GM18517 (cell line): ENCODE results near the gene PRM1.

ENCODE experiments used
- ATAC-seq: cut with Tn5 transposase; IDR thresholded peaks from one replicate; pipeline ENCODE4 v1.9.1; 2021; ENCODE audit warnings: mild to moderate bottlenecking, moderate library complexity; ENCODE audit not compliant: unreplicated experiment

The PRM1 gene, protein sequence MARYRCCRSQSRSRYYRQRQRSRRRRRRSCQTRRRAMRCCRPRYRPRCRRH

DNA sequence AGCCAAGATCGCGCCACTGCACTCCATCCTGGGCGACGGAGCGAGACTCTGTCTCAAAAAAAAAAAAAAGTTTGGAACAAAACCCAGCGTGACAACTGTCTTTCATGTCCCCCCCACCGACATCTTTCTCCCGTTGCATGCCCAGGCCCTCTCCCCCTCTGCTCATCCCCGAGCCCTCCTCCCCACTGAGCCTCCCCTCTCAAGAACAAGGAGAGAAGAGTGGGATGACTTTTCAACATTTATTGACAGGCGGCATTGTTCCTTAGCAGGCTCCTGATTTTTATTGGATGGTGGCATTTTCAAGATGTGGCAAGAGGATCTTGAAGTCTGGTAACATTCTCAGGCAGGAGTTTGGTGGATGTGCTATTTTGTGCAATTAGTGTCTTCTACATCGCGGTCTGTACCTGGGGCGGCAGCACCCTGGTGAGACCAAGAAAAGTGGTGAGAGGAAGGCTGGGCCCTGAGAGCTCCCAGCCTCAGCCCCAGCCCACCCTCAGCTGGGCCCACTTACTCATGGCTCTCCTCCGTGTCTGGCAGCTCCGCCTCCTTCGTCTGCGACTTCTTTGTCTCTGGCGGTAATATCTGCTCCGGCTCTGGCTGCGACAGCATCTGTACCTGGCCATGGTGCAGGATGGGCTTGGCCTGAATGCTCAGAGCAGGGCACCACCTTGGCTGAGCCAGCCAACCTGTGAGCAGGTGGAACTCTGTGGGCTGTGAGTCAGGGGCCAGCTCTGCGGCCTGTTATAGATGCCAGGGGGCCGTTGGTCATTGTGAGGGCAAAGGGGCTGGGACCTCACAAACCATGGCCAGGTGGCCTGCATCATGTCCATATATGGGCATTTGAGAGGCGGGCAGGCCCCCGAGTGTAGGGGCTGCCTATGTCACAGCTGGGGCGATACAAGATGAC lies at the start of gene PRM1:
Gene PRM1 (minus strand): TSS at position 715 of the 907 bp plus-strand sequence. CDS start 92 bp downstream, at position 623.
- ATAC-seq, result no peak

- no peak for ATAC-seq
Measured at GRCh38 chr16:11330526-11331237, 49.6 kb upstream of the PRM1 start.

GRCh38 chr16:11329891-11330290 lies 48.8 kb upstream of the PRM1 start:
- ATAC-seq, result no peak

- peak; percentile 29 for ATAC-seq
Measured at GRCh38 chr16:11329071-11329491, 48.0 kb upstream of the PRM1 start.

DNA sequence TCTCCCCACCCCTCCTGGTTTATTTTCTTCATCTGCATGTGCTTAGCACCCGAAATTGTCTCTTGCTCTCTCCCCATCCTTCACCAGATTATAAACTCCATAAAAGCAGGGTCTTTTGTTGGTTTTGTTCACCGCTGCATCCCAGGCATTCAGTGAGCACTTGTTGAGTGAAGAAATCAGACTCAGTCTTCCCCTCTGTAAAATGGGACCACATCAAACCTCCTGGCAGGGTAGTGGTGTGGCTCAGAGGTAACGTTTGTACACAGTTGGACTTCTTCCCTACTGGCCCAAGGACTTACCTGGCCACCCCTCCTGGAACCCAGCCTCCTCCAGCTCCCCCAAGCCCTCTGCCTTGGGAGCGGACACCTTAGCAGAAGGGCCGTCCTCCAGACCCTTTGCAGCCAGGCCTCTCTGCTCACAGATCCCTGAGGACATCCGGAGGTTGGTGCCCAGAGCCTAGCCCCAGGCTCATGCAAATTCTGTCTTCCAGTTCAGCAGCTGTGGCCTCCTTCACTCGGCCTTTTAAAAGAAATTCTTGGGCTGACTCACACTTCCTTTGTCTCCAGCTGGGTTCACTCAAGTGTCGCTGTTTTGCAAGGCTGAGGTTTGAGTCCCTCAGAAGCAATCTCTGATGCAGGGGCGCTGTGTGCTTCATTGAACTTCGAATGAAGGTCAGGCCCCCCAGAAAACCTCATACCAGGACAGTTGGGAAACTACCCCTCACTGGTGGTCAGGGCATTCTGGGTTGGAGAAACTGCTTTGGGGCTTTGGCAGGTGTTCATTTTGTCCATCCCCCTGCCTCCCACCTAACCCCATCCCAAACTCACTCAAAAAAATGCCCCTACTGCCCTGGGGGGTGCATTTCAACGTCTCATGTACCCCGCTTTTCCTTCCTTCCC lies 47.3 kb upstream of the PRM1 start:
- ATAC-seq, result peak; percentile 75

DNA sequence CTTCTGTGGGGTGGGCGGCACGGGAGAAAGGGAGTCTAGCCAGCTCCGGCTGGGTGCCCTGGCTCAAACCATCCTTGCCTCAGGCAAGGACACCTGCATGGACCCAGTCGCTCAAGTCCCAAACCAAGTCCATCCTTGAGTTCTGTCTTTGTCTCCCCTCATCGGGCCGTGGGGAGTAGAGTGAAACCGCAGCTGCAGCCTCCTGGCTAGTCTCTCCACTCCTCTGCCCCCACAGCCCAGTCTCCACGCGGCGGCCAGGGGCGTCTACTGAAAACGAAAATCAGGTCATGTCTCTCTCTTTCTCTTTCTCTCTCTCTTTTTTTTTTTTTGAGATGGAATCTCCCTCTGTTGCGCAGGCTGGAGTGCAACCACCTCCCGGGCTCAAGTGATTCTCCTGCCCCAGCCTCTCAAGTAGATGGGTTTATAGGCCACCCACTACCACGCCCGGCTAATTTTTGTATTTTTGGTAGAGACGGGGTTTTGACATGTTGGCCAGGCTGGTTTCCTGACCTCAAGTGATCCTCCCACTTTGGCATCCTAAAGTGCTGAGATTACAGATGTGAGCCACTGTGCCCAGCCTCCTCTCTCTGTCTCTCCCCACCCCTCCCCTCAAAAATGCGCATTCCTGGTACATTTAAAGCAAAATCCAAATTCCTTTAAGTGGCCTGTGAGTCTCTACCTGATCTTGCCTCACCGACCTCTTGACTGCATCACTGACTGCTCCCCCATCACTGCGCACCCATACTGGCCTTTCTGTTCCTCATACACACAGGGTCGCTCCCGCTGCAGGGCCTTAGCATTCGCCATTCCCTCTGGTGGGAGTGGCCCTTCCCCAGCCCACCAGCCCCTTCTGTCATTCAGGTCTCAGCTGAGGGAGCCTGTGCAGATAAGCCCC lies 46.4 kb upstream of the PRM1 start:
- ATAC-seq, result peak; percentile 47

- no peak for ATAC-seq
Measured at GRCh38 chr16:11326737-11327276, 45.7 kb upstream of the PRM1 start.

DNA sequence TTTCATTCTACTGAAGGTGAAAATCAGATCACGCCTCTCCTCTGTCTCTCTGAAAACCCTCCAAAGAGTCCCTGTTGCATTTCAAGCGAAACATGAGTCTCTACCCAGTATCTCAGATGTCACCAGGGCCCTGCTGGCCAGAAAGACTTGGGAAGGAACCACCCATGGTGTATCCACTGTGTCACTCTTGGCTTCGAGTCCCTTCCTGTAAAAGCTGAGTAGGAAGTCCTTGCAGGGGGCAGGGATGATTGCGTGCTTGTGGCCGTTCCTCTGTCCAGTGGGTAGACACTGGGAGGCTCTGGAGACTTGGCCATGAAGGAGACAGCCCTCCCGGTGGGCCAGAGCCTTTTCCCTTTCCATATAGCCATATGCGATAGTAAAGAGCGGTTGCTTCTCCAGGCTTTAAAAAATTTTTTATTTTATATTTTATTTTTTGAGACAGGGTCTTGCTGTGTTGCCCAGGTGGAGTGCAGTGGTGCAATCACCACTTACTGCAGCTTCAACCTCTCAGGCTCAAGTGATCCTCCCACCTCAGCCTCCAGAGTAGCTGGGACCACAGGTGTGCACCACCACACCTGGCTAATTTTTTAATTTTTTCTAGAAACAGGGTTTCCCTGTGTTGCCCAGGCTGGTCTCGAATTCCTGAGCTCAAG lies 45.1 kb upstream of the PRM1 start:
- no peak for ATAC-seq

- no peak for ATAC-seq
Measured at GRCh38 chr16:11325404-11326083, 44.4 kb upstream of the PRM1 start.

DNA sequence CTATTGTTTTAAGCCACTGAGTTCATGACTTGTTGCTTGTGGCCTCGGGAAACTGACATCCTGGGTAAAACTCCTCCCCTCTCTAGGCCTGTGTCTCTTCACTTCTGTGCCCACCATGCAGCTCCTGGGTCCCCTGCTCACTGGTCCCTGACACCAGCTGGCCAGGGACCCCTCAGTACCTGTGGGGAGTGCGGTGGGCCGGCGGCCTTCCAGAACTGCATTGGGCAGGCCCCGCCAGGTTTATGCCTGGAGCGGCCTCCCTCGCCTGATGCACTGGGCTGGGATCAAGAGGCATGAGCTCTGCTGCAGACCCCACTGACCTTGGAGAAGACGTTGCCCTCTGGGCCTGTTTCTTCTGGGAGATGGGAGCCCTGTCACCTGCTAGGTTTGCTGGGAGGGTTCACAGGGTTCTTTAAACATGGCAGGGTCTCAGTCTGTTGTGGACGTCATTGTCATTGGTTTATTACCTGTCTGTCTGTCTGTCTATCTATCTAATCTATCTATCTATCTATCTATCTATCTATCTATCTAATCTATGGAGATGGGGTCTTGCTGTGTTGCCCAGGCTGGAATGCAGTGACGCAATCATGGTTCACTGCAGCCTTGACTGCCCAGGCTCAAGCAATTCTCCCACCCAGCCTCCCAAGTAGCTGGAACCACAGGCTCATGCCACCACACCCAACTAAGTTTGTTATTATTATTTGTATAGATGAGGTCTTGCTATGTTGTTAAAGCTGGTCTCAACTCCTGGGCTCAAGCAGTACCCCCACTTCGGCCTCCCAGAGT lies 42.6 kb upstream of the PRM1 start:
- ATAC-seq, result no peak

GRCh38 chr16:11322823-11323222 lies 41.7 kb upstream of the PRM1 start:
- ATAC-seq, result no peak

DNA sequence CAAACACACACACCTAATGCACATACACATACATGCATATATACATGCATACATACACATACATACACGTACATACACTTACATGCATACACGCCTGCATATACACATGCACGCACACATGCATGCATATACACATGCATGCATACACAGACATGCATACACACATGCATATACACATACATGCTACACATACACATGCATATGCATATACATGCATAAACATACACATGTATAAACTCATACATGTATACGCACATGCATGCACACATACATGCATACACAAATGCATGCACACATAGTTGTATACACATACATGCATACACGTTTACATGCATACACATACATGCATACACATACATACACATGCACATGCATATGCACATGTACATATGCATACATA lies 40.5 kb upstream of the PRM1 start:
- no peak for ATAC-seq

DNA sequence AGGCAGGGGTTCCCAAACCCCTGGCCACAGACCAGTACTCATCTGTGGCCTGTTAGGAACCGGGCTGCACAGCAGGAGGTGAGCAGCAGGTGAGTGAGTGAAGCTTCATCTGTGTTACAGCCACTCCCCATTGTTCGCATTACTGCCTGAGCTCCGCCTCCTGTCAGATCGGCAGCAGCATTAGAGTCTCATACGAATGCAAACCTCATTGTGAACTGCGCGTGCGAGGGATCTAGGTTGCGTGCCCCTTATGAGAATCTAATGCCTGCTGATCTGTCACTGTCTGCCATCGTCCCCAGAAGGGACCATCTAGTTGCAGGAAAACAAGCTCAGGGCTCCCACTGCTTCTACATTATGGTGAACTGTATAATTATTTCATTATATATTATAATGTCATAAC lies 39.0 kb upstream of the PRM1 start:
- ATAC-seq, result no peak

DNA sequence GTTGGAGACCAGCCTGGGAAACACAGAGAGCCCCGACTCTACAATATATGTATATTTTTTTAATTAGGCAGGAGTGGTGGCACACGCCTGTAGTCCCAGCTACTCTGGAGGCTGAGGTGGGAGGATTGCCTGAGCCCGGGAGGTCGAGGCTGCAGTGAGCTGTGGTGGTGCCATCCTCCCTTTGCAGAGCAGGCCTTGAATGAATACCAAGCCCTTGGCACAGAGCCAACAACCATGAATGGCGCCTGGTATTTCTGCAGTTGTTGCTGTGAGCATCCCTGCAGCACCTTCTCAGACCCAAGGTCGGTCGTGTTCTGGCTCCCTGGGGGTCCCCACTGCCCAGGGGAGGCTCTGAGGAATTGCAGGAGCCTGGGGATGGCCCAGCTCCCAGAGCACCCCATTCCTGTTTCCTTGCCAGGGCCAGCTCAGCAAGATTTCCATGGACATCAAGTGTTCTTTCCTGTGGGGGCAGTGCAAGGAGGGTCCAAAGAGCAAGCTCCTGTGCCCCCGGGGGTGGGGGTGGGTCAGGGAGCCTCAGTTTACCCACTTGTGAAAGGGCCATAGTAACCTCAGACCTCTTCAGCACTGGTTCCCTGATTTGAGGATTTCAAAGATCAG lies 38.5 kb upstream of the PRM1 start:
- ATAC-seq, result no peak

DNA sequence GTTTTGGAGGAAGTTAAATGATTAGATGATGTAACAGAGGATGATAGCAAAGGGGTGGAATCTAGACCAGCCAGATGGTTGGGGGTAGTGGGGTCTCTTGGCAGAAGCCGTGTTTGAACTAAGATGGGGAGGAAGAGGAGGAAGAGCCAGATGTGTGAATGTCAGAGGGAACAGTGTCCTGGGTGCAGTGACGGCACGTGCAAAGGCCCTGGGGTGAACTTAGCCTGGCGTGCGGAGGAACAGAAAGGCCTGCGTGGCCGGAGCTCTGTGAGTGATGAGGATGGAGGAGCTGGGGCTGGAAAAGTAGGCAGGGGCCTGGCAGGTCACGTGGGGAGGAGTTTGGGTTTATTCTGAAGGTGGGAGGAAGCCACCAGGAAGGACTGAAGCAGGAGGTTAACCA lies 37.7 kb upstream of the PRM1 start:
- no peak for ATAC-seq

GRCh38 chr16:11316331-11317015 lies 35.3 kb upstream of the PRM1 start:
- ATAC-seq, result no peak

GRCh38 chr16:11315510-11315909 lies 34.4 kb upstream of the PRM1 start:
- ATAC-seq, result no peak
